ENCODE measurements around the gene VCPKMT.

The VCPKMT gene

GRCh38 chr14:50109342-50109741 is 7.0 kb downstream of the VCPKMT start:
- H3K9me2 ChIP-seq (replicated peaks; ENCODE audit: insufficient read depth, low read length): no peaks in the 10 kb centered on the region
- no peaks in the 10 kb centered on the region for H4K20me1 ChIP-seq (ENCODE audit: low read depth, low read length)
- H3K9ac ChIP-seq (ENCODE audit: low read length): no peak overlapping the region
- no peaks in the 10 kb centered on the region for H3K27me3 ChIP-seq (ENCODE audit: low read length)
- H3K4me2 ChIP-seq (ENCODE audit: low read depth, low read length, poor library complexity, severe bottlenecking): no peak overlapping the region
- H3K79me2 ChIP-seq (ENCODE audit: insufficient read depth, low read length): peaks cover 36% of the 10 kb centered on the region
- no peak for TF ChIP-seq CTCF (IDR thresholded peaks at IDR 0.05; ENCODE audit: insufficient read depth, low read length, poor library complexity, severe bottlenecking)
- no peak for TF ChIP-seq EZH2phosphoT487 (conservative IDR thresholded peaks at IDR 0.05; ENCODE audit: low read length)
- H3F3A ChIP-seq (ENCODE audit: insufficient read depth): peaks cover 55% of the 10 kb centered on the region
- no peak overlapping the region for H2AFZ ChIP-seq (ENCODE audit: low read depth, low read length, severe bottlenecking)
- H3K36me3 ChIP-seq (ENCODE audit: low read length): peaks cover 44% of the 10 kb centered on the region
- no peak overlapping the region for H3K27ac ChIP-seq (ENCODE audit: low read depth, low read length)
- no peaks in the 10 kb centered on the region for H3K9me3 ChIP-seq (ENCODE audit: insufficient read depth, low read length)
- H3K4me3 ChIP-seq (ENCODE audit: insufficient read depth, low read length, poor library complexity, severe bottlenecking): no peak overlapping the region

- H3K36me3 ChIP-seq (ENCODE audit: low read length): peaks cover 35% of the 10 kb centered on the region
- H3K4me2 ChIP-seq (ENCODE audit: low read depth, low read length, poor library complexity, severe bottlenecking): no peak overlapping the region
- H3F3A ChIP-seq (ENCODE audit: insufficient read depth): peaks cover 42% of the 10 kb centered on the region
- H3K9me2 ChIP-seq (replicated peaks; ENCODE audit: insufficient read depth, low read length): no peaks in the 10 kb centered on the region
- H3K4me3 ChIP-seq (ENCODE audit: insufficient read depth, low read length, poor library complexity, severe bottlenecking): no peak overlapping the region
- H3K27me3 ChIP-seq (ENCODE audit: low read length): no peaks in the 10 kb centered on the region
- no peaks in the 10 kb centered on the region for H4K20me1 ChIP-seq (ENCODE audit: low read depth, low read length)
- no peak overlapping the region for H3K27ac ChIP-seq (ENCODE audit: low read depth, low read length)
- H2AFZ ChIP-seq (ENCODE audit: low read depth, low read length, severe bottlenecking): no peak overlapping the region
- peaks cover 26% of the 10 kb centered on the region for H3K79me2 ChIP-seq (ENCODE audit: insufficient read depth, low read length)
- no peaks in the 10 kb centered on the region for H3K9me3 ChIP-seq (ENCODE audit: insufficient read depth, low read length)
- no peak for TF ChIP-seq EZH2phosphoT487 (conservative IDR thresholded peaks at IDR 0.05; ENCODE audit: low read length)
- no peak for TF ChIP-seq CTCF (IDR thresholded peaks at IDR 0.05; ENCODE audit: insufficient read depth, low read length, poor library complexity, severe bottlenecking)
- no peak overlapping the region for H3K9ac ChIP-seq (ENCODE audit: low read length)
These were observed 8.5 kb downstream of the VCPKMT start for GRCh38 chr14:50107850-50108249.

- Histone ChIP-seq H3K27me3 (ENCODE audit: low read length) (no peaks in the 10 kb centered on the region), H3K4me3 (ENCODE audit: insufficient read depth, low read length, poor library complexity, severe bottlenecking) (no peak overlapping the region), H3K9me3 (ENCODE audit: insufficient read depth, low read length) (no peaks in the 10 kb centered on the region), H3K9ac (ENCODE audit: low read length) (no peak overlapping the region), H3K36me3 (ENCODE audit: low read length) (peaks cover 27% of the 10 kb centered on the region), H2AFZ (ENCODE audit: low read depth, low read length, severe bottlenecking) (no peak overlapping the region), H3K9me2 (replicated peaks; ENCODE audit: insufficient read depth, low read length) (no peaks in the 10 kb centered on the region), H3K27ac (ENCODE audit: low read depth, low read length) (no peak overlapping the region), H4K20me1 (ENCODE audit: low read depth, low read length) (no peaks in the 10 kb centered on the region), H3K4me2 (ENCODE audit: low read depth, low read length, poor library complexity, severe bottlenecking) (no peak overlapping the region), H3F3A (ENCODE audit: insufficient read depth) (peaks cover 42% of the 10 kb centered on the region), H3K79me2 (ENCODE audit: insufficient read depth, low read length) (peaks cover 9% of the 10 kb centered on the region; the same call in 1 of the 2 replicates)
- TF ChIP-seq EZH2phosphoT487 (conservative IDR thresholded peaks at IDR 0.05; ENCODE audit: low read length): no peak
- no peak for TF ChIP-seq CTCF (IDR thresholded peaks at IDR 0.05; ENCODE audit: insufficient read depth, low read length, poor library complexity, severe bottlenecking)
These were observed 10.2 kb downstream of the VCPKMT start for GRCh38 chr14:50106178-50106577.

Data from SU-DHL-6 (cell line).